Gastroesophageal sphincter (tissue), 4 donors: ENCODE measurements around the gene RAD18. TPM values are rescaled to one million over a fixed set of nuclear protein-coding genes. Genes with fewer than 3 reads are reported as not detected.

Experiments used
- ATAC-seq: fragments of 150-250 bp; one replicate; pipeline ENCODE4 v1.9.1; 2016; ENCODE audit warnings: mild to moderate bottlenecking, moderate library complexity
- H3K27ac ChIP-seq, 4 donors: fragments of 200-600 bp; sonication (generic) in 3 of 4; 1 replicate in 3 of 4; 2 replicates in 1 of 4; pipeline ENCODE4 v1.5.1; 2016 to 2019
- H3K27me3 ChIP-seq: fragments of 200-600 bp; sonication (generic); one replicate; pipeline ENCODE4 v1.5.1; 2019
- H3K36me3 ChIP-seq, 2 donors: fragments of 200-600 bp; sonication (generic); one replicate each; pipeline ENCODE4 v1.5.1; 2019; ENCODE audit warnings: control low read depth in 1 of 2
- H3K4me1 ChIP-seq, 3 donors: fragments of 200-600 bp; sonication (generic); 1 replicate in 2 of 3; 2 replicates in 1 of 3; pipeline ENCODE4 v1.5.1; 2016 to 2019; ENCODE audit warnings: control low read depth in 2 of 3
- H3K4me3 ChIP-seq, 2 donors: fragments of 200-600 bp; sonication (generic); one replicate each; pipeline ENCODE4 v1.5.1; 2019; ENCODE audit warnings: mild to moderate bottlenecking in 1 of 2, moderate library complexity in 1 of 2
- H3K9me3 ChIP-seq, 3 donors: fragments of 200-600 bp; sonication (generic); one replicate each; pipeline ENCODE4 v1.5.1; 2017 to 2019; ENCODE audit warnings: control low read depth in 2 of 3
- CTCF ChIP-seq, 4 experiments: fragments of 200-600 bp in 2 of 4; fragments of 450-650 bp in 2 of 4; sonication (generic) in 1 of 4; IDR thresholded peaks; one replicate each; pipeline ENCODE4 v1.5.1; 2017 to 2019; ENCODE audit warnings: antibody characterized with exemption in 4 of 4, mild to moderate bottlenecking in 2 of 4, moderate library complexity in 2 of 4
- EP300 ChIP-seq: sonication (generic); formaldehyde crosslinking; IDR thresholded peaks from one replicate; pipeline ENCODE4 v1.6.1; 2017; ENCODE audit warnings: antibody characterized with exemption, mild to moderate bottlenecking
- POLR2A ChIP-seq, 2 donors: fragments of 450-650 bp; IDR thresholded peaks; one replicate each; pipeline ENCODE4 v1.6.1; 2017; ENCODE audit warnings: antibody characterized with exemption in 2 of 2, mild to moderate bottlenecking in 2 of 2, moderate library complexity in 1 of 2
- POLR2AphosphoS5 ChIP-seq: sonication (generic); formaldehyde crosslinking; IDR thresholded peaks from one replicate; pipeline ENCODE4 v1.6.1; 2017; ENCODE audit warnings: antibody characterized with exemption
- WGBS, 2 donors: methylation state at CpG; one replicate each; pipeline ENCODE4 v1.1.5; 2018; ENCODE audit warnings: low coverage in 1 of 2; 5-methylcytosine and 5-hydroxymethylcytosine counted together
- total RNA-seq, 4 donors: library from RNA; depleted of rRNA; stranded (reverse); fragments of >200 nt; gene quantifications; one replicate each; pipeline ENCODE4 v1.1.0, GENCODE V29; 2016

Gene RAD18
- total RNA-seq, 4 donors from 2014 or later = 5.7 to 7.8 (median 6.6) TPM

- whole genome bisulfite sequencing, 2 donors = 67% methylated on average over 2 to 3 of the region's 3 CpGs
- no peak overlapping the region for H3K27ac ChIP-seq
- no peaks in the 10 kb centered on the region for H3K4me1 ChIP-seq
- ATAC-seq = no peak
- no peak for TF ChIP-seq POLR2A (IDR thresholded peaks at IDR 0.05)
- TF ChIP-seq CTCF (IDR thresholded peaks at IDR 0.05) = no peak
- no peaks in the 10 kb centered on the region for H3K36me3 ChIP-seq
- H3K4me3 ChIP-seq = no peak overlapping the region
- no peaks in the 10 kb centered on the region for H3K27me3 ChIP-seq
- H3K9me3 ChIP-seq = no peaks in the 10 kb centered on the region
Observed at GRCh38 chr3:8867646-8868045, 95.6 kb downstream of the RAD18 start.

DNA sequence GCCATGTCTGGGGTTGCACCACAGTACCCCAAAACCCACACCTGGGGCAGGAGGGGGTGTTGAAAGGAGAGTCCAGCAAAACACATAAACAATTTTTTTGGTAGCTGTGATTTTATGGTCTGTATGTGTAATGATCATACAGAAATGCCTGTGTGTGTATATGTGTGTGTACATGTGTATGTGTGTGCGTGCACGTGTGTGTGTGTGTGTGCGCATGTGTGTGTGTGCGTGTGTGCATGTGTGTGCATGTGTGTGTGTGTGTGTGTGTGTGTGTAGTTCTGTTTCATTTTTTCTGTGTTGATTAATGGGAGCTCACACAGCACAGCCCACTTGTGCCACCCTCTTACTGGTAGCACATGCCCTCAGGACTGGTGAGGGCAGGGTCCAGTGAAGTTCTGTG, 97.6 kb downstream of the RAD18 start:
- no peak for ATAC-seq
- H3K27me3 ChIP-seq = no peaks in the 10 kb centered on the region
- H3K4me1 ChIP-seq = no peaks in the 10 kb centered on the region
- WGBS, 2 donors = 87 to 100% methylated on average over 4 of the region's 4 CpGs
- no peaks in the 10 kb centered on the region for H3K36me3 ChIP-seq
- no peak for TF ChIP-seq POLR2A (IDR thresholded peaks at IDR 0.05)
- TF ChIP-seq POLR2AphosphoS5 = no peak
- TF ChIP-seq CTCF (IDR thresholded peaks at IDR 0.05) = no peak
- no peak for TF ChIP-seq EP300
- H3K9me3 ChIP-seq = no peaks in the 10 kb centered on the region
- H3K27ac ChIP-seq = no peak overlapping the region
- H3K4me3 ChIP-seq = no peak overlapping the region

GRCh38 chr3:8864402-8865350, 98.6 kb downstream of the RAD18 start:
- 79 to 85% methylated on average over 14 to 15 of the region's 16 CpGs for WGBS, 2 donors
- no peak overlapping the region for H3K27ac ChIP-seq
- no peaks in the 10 kb centered on the region for H3K36me3 ChIP-seq
- no peak overlapping the region for H3K4me3 ChIP-seq
- H3K4me1 ChIP-seq = no peaks in the 10 kb centered on the region
- TF ChIP-seq POLR2AphosphoS5 (no peak), POLR2A (IDR thresholded peaks at IDR 0.05) (no peak), CTCF (IDR thresholded peaks at IDR 0.05) (no peak), EP300 (no peak)
- H3K27me3 ChIP-seq = no peaks in the 10 kb centered on the region
- H3K9me3 ChIP-seq = no peaks in the 10 kb centered on the region
- no peak for ATAC-seq

- no peaks in the 10 kb centered on the region for H3K4me1 ChIP-seq
- H3K36me3 ChIP-seq = no peaks in the 10 kb centered on the region
- no peak overlapping the region for H3K27ac ChIP-seq
- no peak overlapping the region for H3K4me3 ChIP-seq
- no peak for ATAC-seq
- 86 to 87% methylated on average over 3 to 4 of the region's 4 CpGs for WGBS, 2 donors
- TF ChIP-seq EP300 = no peak
- no peak for TF ChIP-seq POLR2A (IDR thresholded peaks at IDR 0.05)
- TF ChIP-seq CTCF (IDR thresholded peaks at IDR 0.05) = no peak
- no peak for TF ChIP-seq POLR2AphosphoS5
- H3K27me3 ChIP-seq = no peaks in the 10 kb centered on the region
- H3K9me3 ChIP-seq = no peaks in the 10 kb centered on the region
Observed at GRCh38 chr3:8863891-8864290, 99.4 kb downstream of the RAD18 start.
